B cell (primary cell): ENCODE measurements around the gene CLP1. TPM values are rescaled to one million over a fixed set of nuclear protein-coding genes. Genes with fewer than 3 reads are reported as not detected.
A peak's percentile ranks its signal among the peaks of the same experiment; 100 is the strongest.

Source experiments
- ATAC-seq: fragments of 200-7000 bp; cut with Tn5 transposase; one replicate; pipeline ENCODE4 v1.10.0; 2021; ENCODE audit warnings: low read depth, mild to moderate bottlenecking, moderate number of reproducible peaks, moderate library complexity
- CTCF ChIA-PET: fragments of 350-600 bp; sonication (Branson Sonifier 250); formaldehyde crosslinking; loops from one replicate; lab custom pipeline; 2021; ENCODE audit warnings: antibody characterized with exemption, inconsistent platforms; lab: Charles Lee
- POLR2A ChIA-PET: fragments of 350-600 bp; sonication (Branson Sonifier 250); formaldehyde crosslinking; loops from one replicate; lab custom pipeline; 2021; ENCODE audit warnings: antibody characterized with exemption; lab: Charles Lee
- DNase-seq: peaks from one replicate; pipeline ENCODE4 v3.0.0; 2013
- H2AFZ ChIP-seq: 2 replicates; pipeline ENCODE4 v1.6.1; 2012; ENCODE audit warnings: mild to moderate bottlenecking, low read depth, low read length; ENCODE audit not compliant: insufficient read depth, poor library complexity, severe bottlenecking
- H3K27ac ChIP-seq, 2 donors: 1 replicate in 1 of 2; 2 replicates in 1 of 2; pipeline ENCODE4 v1.5.1; 2012 to 2013; ENCODE audit warnings: low read length in 2 of 2, mild to moderate bottlenecking in 2 of 2, moderate library complexity in 1 of 2
- H3K27me3 ChIP-seq, 4 experiments: fragments of 200-600 bp in 1 of 4; sonication (generic) in 1 of 4; replicated peaks in 1 of 4; 1 replicate in 2 of 4; 2 replicates in 2 of 4; pipeline versions ENCODE4 v1.6.1 to v1.7.0; 2013 to 2016; ENCODE audit warnings: low read length in 3 of 4, mild to moderate bottlenecking in 2 of 4, mixed read lengths in 1 of 4, moderate library complexity in 1 of 4; ENCODE audit not compliant: insufficient read depth in 4 of 4, control insufficient read depth in 3 of 4; ENCODE audit errors: control extremely low read depth in 1 of 4
- H3K36me3 ChIP-seq, 2 experiments: replicated peaks in 1 of 2; 1 replicate in 1 of 2; 2 replicates in 1 of 2; pipeline versions ENCODE4 v1.6.1 to v1.7.1; 2013; ENCODE audit warnings: low read length in 1 of 2; ENCODE audit not compliant: insufficient read depth in 2 of 2, control insufficient read depth in 1 of 2; ENCODE audit errors: control extremely low read depth in 1 of 2, extremely low read depth in 1 of 2
- H3K4me1 ChIP-seq, 2 donors: fragments of 200-600 bp in 1 of 2; sonication (generic) in 1 of 2; 1 replicate in 1 of 2; 2 replicates in 1 of 2; pipeline versions ENCODE4 v1.5.1 to v1.6.1; 2013 to 2017; ENCODE audit warnings: low read length in 2 of 2; ENCODE audit not compliant: control insufficient read depth in 2 of 2, insufficient read depth in 2 of 2
- H3K4me2 ChIP-seq: replicated peaks from 2 replicates; pipeline ENCODE3; 2012; ENCODE audit warnings: mild to moderate bottlenecking, low read depth, low read length; ENCODE audit not compliant: poor library complexity, severe bottlenecking
- H3K4me3 ChIP-seq, 5 experiments: fragments of 200-600 bp in 1 of 5; sonication (generic) in 1 of 5; 1 replicate in 3 of 5; 2 replicates in 2 of 5; pipeline versions ENCODE4 v1.5.1 to v1.7.0; 2011 to 2016; ENCODE audit warnings: low read length in 4 of 5, mild to moderate bottlenecking in 4 of 5, low read depth in 2 of 5, control low read depth in 1 of 5, moderate library complexity in 1 of 5; ENCODE audit not compliant: insufficient read depth in 1 of 5; ENCODE audit errors: control extremely low read depth in 1 of 5, extremely low read depth in 1 of 5
- H3K79me2 ChIP-seq: fragments of 200-600 bp; sonication (generic); one replicate; pipeline ENCODE4 v1.6.0; 2016; ENCODE audit warnings: low read length; ENCODE audit not compliant: control insufficient read depth, insufficient read depth
- H3K9ac ChIP-seq: fragments of 200-600 bp; sonication (generic); 2 replicates; pipeline ENCODE4 v1.6.1; 2017; ENCODE audit warnings: mild to moderate bottlenecking, low read length, moderate library complexity
- H3K9me3 ChIP-seq, 3 donors: one replicate each; pipeline versions ENCODE4 v1.6.1 to v1.7.1; 2013; ENCODE audit warnings: low read length in 2 of 3; ENCODE audit not compliant: control insufficient read depth in 2 of 3, insufficient read depth in 1 of 3; ENCODE audit errors: control extremely low read depth in 1 of 3
- H4K20me1 ChIP-seq: 2 replicates; pipeline ENCODE4 v1.6.0; 2012; ENCODE audit warnings: mild to moderate bottlenecking, low read length; ENCODE audit not compliant: insufficient read depth, control insufficient read depth, poor library complexity, severe bottlenecking
- H3K27ac Mint-ChIP-seq: one replicate; pipeline ENCODE4 v1.8.0; 2021; ENCODE audit warnings: mixed read lengths
- H3K27me3 Mint-ChIP-seq: one replicate; pipeline ENCODE4 v1.8.0; 2021; ENCODE audit warnings: mixed read lengths
- H3K4me1 Mint-ChIP-seq: one replicate; pipeline ENCODE4 v1.8.0; 2021; ENCODE audit warnings: mixed read lengths
- H3K4me3 Mint-ChIP-seq: one replicate; pipeline ENCODE4 v1.8.0; 2021; ENCODE audit warnings: mixed read lengths
- H3K9me3 Mint-ChIP-seq: one replicate; pipeline ENCODE4 v1.8.0; 2022; ENCODE audit warnings: mixed read lengths; ENCODE audit not compliant: insufficient read depth
- CTCF ChIP-seq: fragments of 200-600 bp; IDR thresholded peaks from one replicate; pipeline ENCODE4 v1.8.0; 2022; ENCODE audit warnings: antibody characterized with exemption, mild to moderate bottlenecking
- EZH2 ChIP-seq: IDR thresholded peaks from 2 replicates; pipeline ENCODE4 v1.6.1; 2012; ENCODE audit warnings: borderline replicate concordance, low read depth, mild to moderate bottlenecking, moderate library complexity, low read length; ENCODE audit not compliant: insufficient read depth, poor library complexity, severe bottlenecking
- WGBS: methylation state at CpG from one replicate; pipeline ENCODE4 v1.1.5; 2013; ENCODE audit warnings: missing lambda C conversion rate; ENCODE audit not compliant: insufficient coverage; 5-methylcytosine and 5-hydroxymethylcytosine counted together
- intact Hi-C: fragments of 100-400 bp; cut with micrococcal nuclease; formaldehyde crosslinking; loops from one replicate; pipeline ENCODE4 v1.10.0; 2022
- polyA plus RNA-seq: library from polyadenylated mRNA; depleted of rRNA; stranded (reverse); fragments of >200 nt; gene quantifications from 2 replicates; pipeline ENCODE4 v1.2.3, GENCODE V29; 2012
- total RNA-seq, 2 donors: library from RNA; stranded (reverse); fragments of 120-200 nt in 1 of 2; gene quantifications; 1 replicate in 1 of 2; 2 replicates in 1 of 2; pipeline versions ENCODE4 v1.2.3 to v1.2.4, GENCODE V29; 2013 to 2022

The CLP1 gene
- total and polyA plus RNA-seq, 2 donors (not counting 1 experiment from before 2014, with no cell fraction given) = 6.0 to 15.5 TPM

- peak overlapping the region; percentile 24 for H3K4me3 Mint-ChIP-seq
- no peaks in the 10 kb centered on the region for H3K9me3 Mint-ChIP-seq
- ATAC-seq = no peak
- Histone ChIP-seq H3K27me3 (peaks cover 0 to 73% (median 54%) of the 10 kb centered on the region in 4 experiments), H3K4me1 (peaks cover 46 to 48% of the 10 kb centered on the region in 2 donors), H3K4me3 (no peak overlapping the region), H2AFZ (peak overlapping the region; percentile 19), H3K36me3 (no peaks in the 10 kb centered on the region), H3K9me3 (peaks cover 0 to 11% (median 0%) of the 10 kb centered on the region in 3 donors), H3K9ac (no peak overlapping the region), H4K20me1 (no peaks in the 10 kb centered on the region), H3K79me2 (no peaks in the 10 kb centered on the region), H3K27ac (no peak overlapping the region), H3K4me2 (peak overlapping the region; percentile 4)
- H3K27me3 Mint-ChIP-seq = peaks cover 85% of the 10 kb centered on the region
- intact Hi-C loops = no loop called here
- no peak overlapping the region for H3K27ac Mint-ChIP-seq
- 7% methylated on average over 21 of the region's 23 CpGs for WGBS
- DNase-seq = no peak
- TF ChIP-seq CTCF = no peak
- no peak for TF ChIP-seq EZH2
- POLR2A ChIA-PET = no interaction called here
- CTCF ChIA-PET = interaction anchor here (0.6 to 1.9 kb wide), 8 partner anchors 10 to 301 kb away, joined by 3 to 8 read pairs (median 6); no protein-coding TSS in a partner anchor
- peaks cover 42% of the 10 kb centered on the region for H3K4me1 Mint-ChIP-seq
Measured at GRCh38 chr11:57646799-57647303, 10.7 kb upstream of the CLP1 start.

GRCh38 chr11:57647372-57647771 lies 10.2 kb upstream of the CLP1 start:
- peaks cover 0 to 11% (median 0%) of the 10 kb centered on the region in 3 donors for H3K9me3 ChIP-seq
- Mint-ChIP-seq H3K27me3 (peaks cover 85% of the 10 kb centered on the region), H3K9me3 (no peaks in the 10 kb centered on the region), H3K27ac (no peak overlapping the region), H3K4me3 (no peak overlapping the region), H3K4me1 (peaks cover 42% of the 10 kb centered on the region)
- H3K4me3 ChIP-seq = no peak overlapping the region
- intact Hi-C loops = no loop called here
- ChIA-PET CTCF (interaction anchor here (0.6 to 1.9 kb wide), 10 partner anchors 9 to 302 kb away, joined by 3 to 8 read pairs (median 4); no protein-coding TSS in a partner anchor), POLR2A (no interaction called here)
- WGBS = 5% methylated on average over 9 of the region's 10 CpGs
- no peak for TF ChIP-seq CTCF
- no peak for TF ChIP-seq EZH2
- no peak overlapping the region for H3K27ac ChIP-seq
- H2AFZ ChIP-seq = no peak overlapping the region
- H3K79me2 ChIP-seq = no peaks in the 10 kb centered on the region
- ATAC-seq = no peak
- peaks cover 0 to 73% (median 54%) of the 10 kb centered on the region in 4 experiments for H3K27me3 ChIP-seq
- no peaks in the 10 kb centered on the region for H4K20me1 ChIP-seq
- DNase-seq = no peak
- H3K36me3 ChIP-seq = no peaks in the 10 kb centered on the region
- H3K4me2 ChIP-seq = peak overlapping the region; percentile 4
- peaks cover 46 to 48% of the 10 kb centered on the region in 2 donors for H3K4me1 ChIP-seq
- H3K9ac ChIP-seq = no peak overlapping the region
